Measurements from ENCODE around the gene PARD3B. TPM values are rescaled to one million over a fixed set of nuclear protein-coding genes. Genes with fewer than 3 reads are reported as not detected.
A peak's percentile ranks its signal among the peaks of the same experiment; 100 is the strongest.

PARD3B gene
- total RNA-seq, 2 donors from 2014 or later = 14.7 to 25.0 TPM

DNA sequence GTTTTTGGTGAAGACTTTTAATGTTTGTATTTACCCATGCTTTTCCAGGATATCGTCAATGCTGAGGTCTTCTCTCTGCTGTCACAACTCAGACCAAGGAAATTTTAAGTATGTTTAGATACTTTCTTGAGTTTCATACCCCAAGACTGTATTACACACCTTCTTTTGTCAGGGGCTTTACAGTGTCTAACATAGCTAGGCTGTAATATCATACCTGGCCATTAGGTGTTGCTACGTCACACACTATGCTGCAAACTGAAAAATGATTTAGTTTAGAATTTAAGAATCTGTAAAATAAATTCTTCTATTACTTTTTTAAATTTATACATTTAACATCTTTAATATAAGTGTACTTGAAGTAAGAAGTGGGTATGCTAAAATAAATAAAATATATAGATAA is 778.7 kb downstream of the PARD3B start:
- TF ChIP-seq POLR2AphosphoS5 (IDR thresholded peaks at IDR 0.05) (no peak), POLR2A (IDR thresholded peaks at IDR 0.05) (no peak)
- TF ChIP-seq, protein P1, sequence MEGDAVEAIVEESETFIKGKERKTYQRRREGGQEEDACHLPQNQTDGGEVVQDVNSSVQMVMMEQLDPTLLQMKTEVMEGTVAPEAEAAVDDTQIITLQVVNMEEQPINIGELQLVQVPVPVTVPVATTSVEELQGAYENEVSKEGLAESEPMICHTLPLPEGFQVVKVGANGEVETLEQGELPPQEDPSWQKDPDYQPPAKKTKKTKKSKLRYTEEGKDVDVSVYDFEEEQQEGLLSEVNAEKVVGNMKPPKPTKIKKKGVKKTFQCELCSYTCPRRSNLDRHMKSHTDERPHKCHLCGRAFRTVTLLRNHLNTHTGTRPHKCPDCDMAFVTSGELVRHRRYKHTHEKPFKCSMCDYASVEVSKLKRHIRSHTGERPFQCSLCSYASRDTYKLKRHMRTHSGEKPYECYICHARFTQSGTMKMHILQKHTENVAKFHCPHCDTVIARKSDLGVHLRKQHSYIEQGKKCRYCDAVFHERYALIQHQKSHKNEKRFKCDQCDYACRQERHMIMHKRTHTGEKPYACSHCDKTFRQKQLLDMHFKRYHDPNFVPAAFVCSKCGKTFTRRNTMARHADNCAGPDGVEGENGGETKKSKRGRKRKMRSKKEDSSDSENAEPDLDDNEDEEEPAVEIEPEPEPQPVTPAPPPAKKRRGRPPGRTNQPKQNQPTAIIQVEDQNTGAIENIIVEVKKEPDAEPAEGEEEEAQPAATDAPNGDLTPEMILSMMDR (IDR thresholded peaks at IDR 0.05) = peak in 3 of 4 experiments; percentile 19 to 30 (median 28)
- no peak for DNase-seq (ENCODE audit: low spot score)
- no peaks in the 10 kb centered on the region for H3K9me3 ChIP-seq
- no peaks in the 10 kb centered on the region for H3K36me3 ChIP-seq
- no peak overlapping the region for H3K27ac ChIP-seq
- no peak overlapping the region for H3K4me3 ChIP-seq
- H3K27me3 ChIP-seq (replicated peaks; ENCODE audit: insufficient read depth) = no peaks in the 10 kb centered on the region
- intact Hi-C loops (cut with DNase I) = no loop called here
- no peaks in the 10 kb centered on the region for H3K4me1 ChIP-seq (replicated peaks)
- 94% methylated on average over 2 of the region's 2 CpGs for WGBS

DNA sequence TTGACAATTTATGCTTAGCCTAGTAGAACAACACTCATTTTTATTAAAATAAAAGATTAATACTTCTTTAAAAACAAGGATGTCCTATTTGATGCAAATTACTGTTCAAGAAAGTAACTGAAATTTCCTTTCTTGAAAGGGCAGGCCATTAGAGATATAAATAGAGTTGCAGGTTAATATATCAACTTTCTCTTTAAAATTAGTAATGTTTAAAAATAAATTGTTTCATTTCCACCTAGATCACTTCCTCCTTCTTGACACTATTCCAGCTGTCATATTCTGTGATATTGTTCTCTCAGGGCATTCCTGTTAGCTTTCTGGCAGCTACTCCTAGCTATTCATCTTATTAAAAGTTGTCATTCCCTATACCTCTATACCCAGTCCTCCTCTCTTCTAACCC is 779.1 kb downstream of the PARD3B start:
- intact Hi-C loops (cut with DNase I) = no loop called here
- H3K27me3 ChIP-seq (replicated peaks; ENCODE audit: insufficient read depth) = no peaks in the 10 kb centered on the region
- no peak for DNase-seq (ENCODE audit: low spot score)
- no peaks in the 10 kb centered on the region for H3K36me3 ChIP-seq
- no peak overlapping the region for H3K27ac ChIP-seq
- no peaks in the 10 kb centered on the region for H3K9me3 ChIP-seq
- TF ChIP-seq POLR2AphosphoS5 (IDR thresholded peaks at IDR 0.05) (no peak), POLR2A (IDR thresholded peaks at IDR 0.05) (no peak)
- TF ChIP-seq, protein P1 (IDR thresholded peaks at IDR 0.05) = no peak
- no peaks in the 10 kb centered on the region for H3K4me1 ChIP-seq (replicated peaks)
- no peak overlapping the region for H3K4me3 ChIP-seq

DNA sequence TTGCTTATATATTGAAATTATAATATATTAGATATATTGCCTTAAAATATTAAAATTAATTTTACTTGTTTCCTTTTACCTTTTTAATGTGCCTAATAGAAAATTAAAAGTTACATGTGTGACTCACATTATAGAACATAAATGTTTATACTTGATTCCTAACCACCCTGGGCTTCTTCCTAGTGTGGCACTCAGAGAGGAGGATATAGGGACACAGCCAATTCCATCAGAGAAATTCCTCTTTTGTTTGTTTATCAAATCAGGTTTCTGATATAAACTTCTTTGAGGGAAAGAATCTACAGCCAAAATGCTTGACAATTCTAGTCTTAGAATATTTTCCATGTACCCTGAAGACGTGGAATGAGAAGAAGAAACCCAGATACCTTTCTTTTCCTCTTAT is 788.1 kb downstream of the PARD3B start:
- Histone ChIP-seq H3K4me3 (no peak overlapping the region), H3K4me1 (replicated peaks) (no peaks in the 10 kb centered on the region), H3K27ac (no peak overlapping the region), H3K27me3 (replicated peaks; ENCODE audit: insufficient read depth) (no peaks in the 10 kb centered on the region), H3K36me3 (no peaks in the 10 kb centered on the region), H3K9me3 (no peaks in the 10 kb centered on the region)
- intact Hi-C loops (cut with DNase I) = no loop called here
- DNase-seq (ENCODE audit: low spot score) = no peak
- TF ChIP-seq POLR2A (IDR thresholded peaks at IDR 0.05) (no peak), POLR2AphosphoS5 (IDR thresholded peaks at IDR 0.05) (no peak)
- TF ChIP-seq, protein P1 (IDR thresholded peaks at IDR 0.05) = no peak
- WGBS = 91% methylated on average over 1 of the region's 1 CpG

DNA sequence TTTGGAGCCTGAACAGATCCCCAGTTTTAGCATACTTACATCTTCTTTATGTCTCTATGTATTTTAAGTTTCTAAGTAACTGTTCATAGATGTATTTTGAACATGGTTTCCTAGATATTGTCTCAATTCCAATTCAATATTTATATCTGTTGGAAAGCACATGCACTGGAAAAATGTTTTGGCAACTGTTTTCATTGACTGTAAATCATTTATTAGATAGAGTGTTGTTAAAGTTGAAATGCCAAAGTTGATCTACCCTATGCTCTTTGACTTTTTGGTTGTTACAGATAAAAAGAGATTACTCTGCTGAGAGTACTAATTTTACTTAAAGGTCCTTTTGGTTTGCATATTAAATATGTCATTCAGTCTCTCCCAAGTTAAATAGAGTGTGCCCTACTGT is 792.0 kb downstream of the PARD3B start:
- no peak overlapping the region for H3K4me3 ChIP-seq
- H3K9me3 ChIP-seq = no peaks in the 10 kb centered on the region
- no peaks in the 10 kb centered on the region for H3K27me3 ChIP-seq (replicated peaks; ENCODE audit: insufficient read depth)
- intact Hi-C loops (cut with DNase I) = no loop called here
- H3K36me3 ChIP-seq = no peaks in the 10 kb centered on the region
- no peak overlapping the region for H3K27ac ChIP-seq
- no peak for DNase-seq (ENCODE audit: low spot score)
- H3K4me1 ChIP-seq (replicated peaks) = no peaks in the 10 kb centered on the region
- no peak for TF ChIP-seq POLR2A (IDR thresholded peaks at IDR 0.05)
- TF ChIP-seq, protein P1 (IDR thresholded peaks at IDR 0.05) = no peak
- TF ChIP-seq POLR2AphosphoS5 (IDR thresholded peaks at IDR 0.05) = no peak

DNA sequence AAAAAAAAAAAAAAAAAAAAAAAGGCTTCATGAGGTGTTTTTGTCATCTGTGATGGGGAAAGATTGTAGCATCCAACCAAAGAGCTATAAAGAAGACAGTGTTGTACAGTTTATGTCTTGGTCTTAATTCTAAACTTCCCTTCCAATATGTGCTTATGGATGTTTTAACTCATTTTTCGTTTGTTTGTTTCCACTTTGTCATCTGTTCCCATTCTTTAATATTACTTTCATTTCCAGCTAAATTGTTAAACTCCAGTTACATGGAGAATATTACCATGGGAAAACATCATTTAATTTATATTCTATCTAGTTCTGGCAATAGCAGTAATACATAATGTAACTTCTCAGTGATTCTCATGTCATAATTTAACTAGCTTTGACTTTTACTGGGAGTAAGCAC is 792.9 kb downstream of the PARD3B start:
- Histone ChIP-seq H3K27ac (no peak overlapping the region), H3K36me3 (no peaks in the 10 kb centered on the region), H3K27me3 (replicated peaks; ENCODE audit: insufficient read depth) (no peaks in the 10 kb centered on the region), H3K9me3 (no peaks in the 10 kb centered on the region), H3K4me3 (no peak overlapping the region), H3K4me1 (replicated peaks) (no peaks in the 10 kb centered on the region)
- DNase-seq (ENCODE audit: low spot score) = no peak
- TF ChIP-seq POLR2AphosphoS5 (IDR thresholded peaks at IDR 0.05) = no peak
- TF ChIP-seq POLR2A (IDR thresholded peaks at IDR 0.05) = no peak
- TF ChIP-seq, protein P1 (IDR thresholded peaks at IDR 0.05) = no peak
- 89% methylated on average over 1 of the region's 1 CpG for WGBS
- intact Hi-C loops (cut with DNase I) = no loop called here

All from prostate gland (tissue), 2 donors.